HCT116 (cell line): ENCODE data around the gene PTPRJ. TPM values are rescaled to one million over a fixed set of nuclear protein-coding genes. Genes with fewer than 3 reads are reported as not detected.

Experiments
- ATAC-seq: fragments of 200-7000 bp; cut with Tn5 transposase; 2 replicates; pipeline ENCODE4 v1.9.1; 2020; ENCODE audit warnings: mild to moderate bottlenecking, moderate library complexity
- BruUV-seq: library from RNA; stranded (reverse); fragments of 400-500 nt; replicated peaks from 2 replicates; lab custom pipeline; 2021; lab: Mats Ljungman, UMichigan
- CTCF ChIA-PET: fragments of 300-600 bp; sonication (Branson Sonifier 250); formaldehyde crosslinking; loops from one replicate; lab custom pipeline; 2021; ENCODE audit warnings: antibody characterized with exemption; lab: Charles Lee
- POLR2A ChIA-PET: fragments of 300-600, 350-600 bp; sonication (Branson Sonifier 250); formaldehyde crosslinking; loops from one replicate; lab custom pipeline; 2021; ENCODE audit warnings: antibody characterized with exemption; lab: Charles Lee
- RAD21 ChIA-PET, 2 experiments: fragments of 300-600 bp; sonication (Branson Sonifier 250); formaldehyde crosslinking; loops; one replicate each; lab custom pipeline; 2023; ENCODE audit warnings: low total read pairs in 2 of 2; ENCODE audit not compliant: uncharacterized antibody in 2 of 2, unreplicated experiment in 2 of 2, low non-redundant PET in 1 of 2; lab: Charles Lee
- DNase-seq: peaks from one replicate; pipeline ENCODE4 v3.0.0-alpha.2; 2010; ENCODE audit warnings: low read depth, low spot score
- H2AFZ ChIP-seq: fragments of 200-600 bp; shearing (Covaris generic), sonication (generic); 2 replicates; pipeline ENCODE4 v1.6.1; 2017; ENCODE audit warnings: low read depth, mixed run types, mixed read lengths, antibody characterized with exemption, low read length; ENCODE audit not compliant: poor library complexity, severe bottlenecking
- H3K27ac ChIP-seq: 2 replicates; pipeline ENCODE4 v1.5.1; 2012; ENCODE audit warnings: low read depth, low read length
- H3K27me3 ChIP-seq: fragments of 200-600 bp; sonication (generic); 2 replicates; pipeline ENCODE4 v1.6.1; 2016; ENCODE audit warnings: mixed run types, low read length, mixed read lengths; ENCODE audit not compliant: insufficient read depth
- H3K36me3 ChIP-seq, 2 experiments: fragments of 200-500 bp in 1 of 2; fragments of 200-600 bp in 1 of 2; sonication (Bioruptor generic) in 1 of 2; sonication (generic) in 1 of 2; 2 replicates each; pipeline versions ENCODE4 v1.5.1 to v1.6.1; 2014 to 2016; ENCODE audit warnings: low read length in 2 of 2, inconsistent platforms in 1 of 2, mixed read lengths in 1 of 2, mixed run types in 1 of 2; ENCODE audit not compliant: insufficient read depth in 2 of 2, control insufficient read depth in 1 of 2
- H3K4me1 ChIP-seq, 2 experiments: fragments of 200-600 bp in 1 of 2; sonication (generic) in 1 of 2; 2 replicates each; pipeline versions ENCODE4 v1.5.1 to v1.6.1; 2012 to 2017; ENCODE audit warnings: low read length in 2 of 2, inconsistent platforms in 1 of 2, mild to moderate bottlenecking in 1 of 2, mixed read lengths in 1 of 2, mixed run types in 1 of 2, moderate library complexity in 1 of 2; ENCODE audit not compliant: insufficient read depth in 2 of 2, control insufficient read depth in 1 of 2
- H3K4me2 ChIP-seq: fragments of 200-600 bp; sonication (generic); 2 replicates; pipeline ENCODE4 v1.6.1; 2017; ENCODE audit warnings: mixed run types, low read length, mixed read lengths
- H3K4me3 ChIP-seq, 2 experiments: fragments of 200-600 bp in 1 of 2; sonication (generic) in 1 of 2; replicated peaks in 1 of 2; 2 replicates each; pipeline ENCODE4 v1.5.1; 2011 to 2016; ENCODE audit warnings: low read length in 2 of 2, control low read depth in 1 of 2, low read depth in 1 of 2, mild to moderate bottlenecking in 1 of 2, mixed read lengths in 1 of 2, mixed run types in 1 of 2
- H3K79me2 ChIP-seq: fragments of 200-600 bp; sonication (generic); 2 replicates; pipeline ENCODE4 v1.6.1; 2017; ENCODE audit warnings: mild to moderate bottlenecking, mixed run types, low read length, moderate library complexity, mixed read lengths; ENCODE audit not compliant: insufficient read depth
- H3K9ac ChIP-seq: fragments of 200-600 bp; sonication (generic); 2 replicates; pipeline ENCODE4 v1.6.1; 2016; ENCODE audit warnings: low read length, mixed read lengths
- H3K9me2 ChIP-seq: fragments of 200-600 bp; sonication (generic), shearing (Covaris generic); 2 replicates; pipeline ENCODE4 v1.6.1; 2017; ENCODE audit warnings: mixed run types, mild to moderate bottlenecking, moderate library complexity; ENCODE audit not compliant: insufficient read depth
- H3K9me3 ChIP-seq, 2 experiments: fragments of 200-500 bp in 1 of 2; fragments of 200-600 bp in 1 of 2; sonication (Bioruptor generic) in 1 of 2; sonication (generic) in 1 of 2; 2 replicates each; pipeline ENCODE4 v1.6.1; 2014 to 2017; ENCODE audit warnings: low read length in 2 of 2, mixed read lengths in 2 of 2, inconsistent platforms in 1 of 2, low read depth in 1 of 2, mild to moderate bottlenecking in 1 of 2, mixed run types in 1 of 2, moderate library complexity in 1 of 2; ENCODE audit not compliant: control insufficient read depth in 1 of 2, insufficient read depth in 1 of 2
- H4K20me1 ChIP-seq: fragments of 200-600 bp; sonication (generic), shearing (Covaris generic); 2 replicates; pipeline ENCODE4 v1.6.1; 2017; ENCODE audit warnings: mixed run types, mild to moderate bottlenecking, moderate library complexity; ENCODE audit not compliant: insufficient read depth
- ATF3 ChIP-seq: IDR thresholded peaks from 2 replicates; pipeline ENCODE4 v1.6.1; 2012
- CEBPB ChIP-seq: IDR thresholded peaks from 2 replicates; pipeline ENCODE4 v1.6.1; 2012; ENCODE audit warnings: low read depth
- CTCF ChIP-seq, 3 experiments: fragments of 200-600 bp in 1 of 3; sonication (generic) in 1 of 3; IDR thresholded peaks in 2 of 3; conservative IDR thresholded peaks in 1 of 3; 2 replicates each; pipeline ENCODE4 v1.5.1; 2012 to 2017; ENCODE audit warnings: low read depth in 2 of 3, low read length in 2 of 3, antibody characterized with exemption in 1 of 3, borderline replicate concordance in 1 of 3, control low read depth in 1 of 3, mild to moderate bottlenecking in 1 of 3, mixed read lengths in 1 of 3, mixed run types in 1 of 3, moderate library complexity in 1 of 3; ENCODE audit not compliant: insufficient read depth in 1 of 3
- ELF1 ChIP-seq: IDR thresholded peaks from 2 replicates; pipeline ENCODE4 v1.6.1; 2012; ENCODE audit warnings: low read depth, borderline replicate concordance
- EZH2 ChIP-seq: fragments of 200-600 bp; sonication (generic); IDR thresholded peaks from 2 replicates; pipeline ENCODE4 v1.6.1; 2017; ENCODE audit warnings: antibody characterized with exemption, mixed run types
- FOSL1 ChIP-seq: IDR thresholded peaks from 2 replicates; pipeline ENCODE4 v1.6.1; 2012; ENCODE audit warnings: low read depth
- JUND ChIP-seq: IDR thresholded peaks from 2 replicates; pipeline ENCODE4 v1.6.1; 2012
- MAX ChIP-seq: IDR thresholded peaks from 2 replicates; pipeline ENCODE4 v1.6.1; 2012
- POLR2A ChIP-seq: IDR thresholded peaks from 2 replicates; pipeline ENCODE4 v1.7.0; 2011; ENCODE audit warnings: borderline replicate concordance; ENCODE audit not compliant: insufficient read depth, insufficient read length; ENCODE audit errors: extremely low read depth
- POLR2AphosphoS5 ChIP-seq: IDR thresholded peaks from 2 replicates; pipeline ENCODE4 v1.6.1; 2011; ENCODE audit warnings: mild to moderate bottlenecking, low read depth, low read length, moderate library complexity
- RAD21 ChIP-seq: IDR thresholded peaks from 2 replicates; pipeline ENCODE4 v1.6.1; 2012; ENCODE audit warnings: low read depth, mild to moderate bottlenecking
- REST ChIP-seq: IDR thresholded peaks from 2 replicates; pipeline ENCODE4 v1.6.1; 2012; ENCODE audit warnings: low read depth
- SIN3A ChIP-seq: IDR thresholded peaks from 2 replicates; pipeline ENCODE4 v1.6.1; 2012; ENCODE audit warnings: low read depth
- SP1 ChIP-seq: IDR thresholded peaks from 2 replicates; pipeline ENCODE4 v1.6.1; 2012; ENCODE audit warnings: low read depth
- TCF7L2 ChIP-seq: IDR thresholded peaks from 2 replicates; pipeline ENCODE4 v1.7.0; 2011; ENCODE audit warnings: borderline replicate concordance, inconsistent platforms; ENCODE audit not compliant: insufficient read depth, insufficient read length; ENCODE audit errors: extremely low read depth
- YY1 ChIP-seq: IDR thresholded peaks from 2 replicates; pipeline ENCODE4 v1.6.1; 2011; ENCODE audit warnings: low read length, low read depth, moderate library complexity, mild to moderate bottlenecking; ENCODE audit not compliant: insufficient replicate concordance; ENCODE audit errors: extremely low read depth
- ZBTB33 ChIP-seq: IDR thresholded peaks from 2 replicates; pipeline ENCODE4 v1.6.1; 2011; ENCODE audit warnings: mild to moderate bottlenecking, low read length, moderate library complexity; ENCODE audit not compliant: insufficient replicate concordance; ENCODE audit errors: extremely low read depth
- ZFX ChIP-seq: fragments of 450-650 bp; IDR thresholded peaks from 2 replicates; pipeline ENCODE4 v1.6.1; 2017
- ZNF274 ChIP-seq: fragments of 200-500 bp; sonication (Bioruptor generic); IDR thresholded peaks from 2 replicates; pipeline ENCODE4 v1.6.1; 2014; ENCODE audit warnings: mild to moderate bottlenecking, low read depth, low read length, inconsistent platforms
- intact Hi-C: fragments of 100-400 bp; cut with micrococcal nuclease; formaldehyde crosslinking; loops from 2 replicates; pipeline ENCODE4 v1.10.0; 2022
- total RNA-seq: library from RNA; stranded (reverse); gene quantifications from one replicate; pipeline ENCODE4 v1.2.1, GENCODE V29; 2021; ENCODE audit not compliant: unreplicated experiment

PTPRJ gene
- total RNA-seq, 1 experiment from 2014 or later: 19.1 TPM

- H3K27ac ChIP-seq: no peak overlapping the region
- no peak overlapping the region for H3K4me2 ChIP-seq
- H3K4me3 ChIP-seq: no peak overlapping the region
- H4K20me1 ChIP-seq: no peaks in the 10 kb centered on the region
- no peaks in the 10 kb centered on the region for H3K79me2 ChIP-seq
- H3K27me3 ChIP-seq: no peaks in the 10 kb centered on the region
- DNase-seq: no peak
- BruUV-seq: no TSS peak
- ChIA-PET CTCF (no interaction called here), POLR2A (no interaction called here), RAD21 (no interaction called here)
- no peaks in the 10 kb centered on the region for H3K9me2 ChIP-seq
- intact Hi-C loops: no loop called here
- no peaks in the 10 kb centered on the region for H3K36me3 ChIP-seq
- H3K9me3 ChIP-seq: no peaks in the 10 kb centered on the region
- no peak overlapping the region for H2AFZ ChIP-seq
- H3K4me1 ChIP-seq: no peaks in the 10 kb centered on the region
- ATAC-seq: no peak
- no peak overlapping the region for H3K9ac ChIP-seq
- TF ChIP-seq POLR2A: no peak
- no peak for TF ChIP-seq RAD21
- no peak for TF ChIP-seq YY1
- TF ChIP-seq CEBPB: no peak
- no peak for TF ChIP-seq ZBTB33
- no peak for TF ChIP-seq CTCF (IDR thresholded peaks at IDR 0.05 in 2 of 3, conservative IDR thresholded peaks at IDR 0.05 in 1 of 3; ENCODE audit: borderline replicate concordance in 1 of 3, insufficient read depth in 1 of 3, low read depth in 2 of 3, low read length in 2 of 3)
- no peak for TF ChIP-seq JUND
- TF ChIP-seq EZH2: no peak
- no peak for TF ChIP-seq ELF1
- no peak for TF ChIP-seq ZNF274
- TF ChIP-seq SP1: no peak
- no peak for TF ChIP-seq ATF3
- TF ChIP-seq REST: no peak
- no peak for TF ChIP-seq SIN3A
- TF ChIP-seq ZFX: no peak
- TF ChIP-seq TCF7L2: no peak
- TF ChIP-seq POLR2AphosphoS5: no peak
- TF ChIP-seq MAX: no peak
- no peak for TF ChIP-seq FOSL1
These were observed 190.2 kb downstream of the PTPRJ start for GRCh38 chr11:48170241-48171233.
